LNCaP clone FGC (cell line): ENCODE measurements around the gene CCDC187.

Experiments used
- DNase-seq: peaks from one replicate; pipeline ENCODE4 v3.0.0-alpha.2; 2011; ENCODE audit warnings: low read depth
- H3K4me3 ChIP-seq: 2 replicates; pipeline ENCODE4 v1.5.1; 2011; ENCODE audit warnings: mild to moderate bottlenecking, low read depth, low read length, control low read depth
- TF ChIP-seq, protein P1 (sequence below): IDR thresholded peaks from 2 replicates; pipeline ENCODE4 v1.5.1; 2012; ENCODE audit warnings: mild to moderate bottlenecking; ENCODE audit not compliant: control insufficient read depth, insufficient read depth; ENCODE audit errors: extremely low read depth

CCDC187 gene

DNA sequence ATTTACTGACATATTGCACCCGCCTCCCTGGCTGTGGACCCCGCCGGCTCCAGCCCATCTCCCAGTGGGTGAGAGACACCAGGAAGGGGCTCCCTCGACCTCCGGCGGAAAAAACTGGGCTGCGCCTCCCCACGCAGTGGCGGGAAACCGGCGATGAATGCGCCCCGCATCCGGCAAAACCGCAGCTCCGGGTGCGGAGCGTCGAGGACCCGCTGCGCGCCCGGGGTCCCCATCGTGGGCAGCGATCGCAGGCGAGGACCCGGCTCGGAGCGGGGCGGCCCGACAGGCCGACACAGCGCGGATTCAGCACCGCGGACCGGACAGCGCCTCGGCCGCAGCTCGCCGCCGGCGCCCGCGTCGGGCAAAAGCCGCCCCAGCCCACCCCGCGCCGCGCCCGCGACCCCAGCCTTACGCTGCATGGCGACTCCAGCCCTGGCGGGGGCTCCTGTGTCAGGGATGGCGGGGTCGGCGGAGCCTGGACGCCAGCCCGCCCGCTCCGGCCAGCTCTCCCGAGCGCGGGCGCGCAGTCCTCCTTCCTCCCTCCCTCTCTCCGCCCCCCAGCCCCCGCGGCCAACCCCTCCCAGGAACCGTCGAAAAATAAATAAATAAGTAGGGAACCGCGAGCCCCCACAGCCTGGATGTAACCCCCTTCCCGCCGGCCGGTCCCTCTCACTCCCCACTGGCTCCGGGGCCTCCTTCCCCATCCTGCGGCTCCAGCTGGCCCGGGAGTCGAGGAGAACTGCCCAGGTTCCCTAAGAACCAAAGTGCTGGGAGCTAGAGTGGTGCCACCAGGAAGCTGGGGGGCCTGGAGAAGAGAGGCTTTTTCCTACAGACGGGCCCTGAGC, 102.1 kb downstream of the CCDC187 start:
- TF ChIP-seq, protein P1, sequence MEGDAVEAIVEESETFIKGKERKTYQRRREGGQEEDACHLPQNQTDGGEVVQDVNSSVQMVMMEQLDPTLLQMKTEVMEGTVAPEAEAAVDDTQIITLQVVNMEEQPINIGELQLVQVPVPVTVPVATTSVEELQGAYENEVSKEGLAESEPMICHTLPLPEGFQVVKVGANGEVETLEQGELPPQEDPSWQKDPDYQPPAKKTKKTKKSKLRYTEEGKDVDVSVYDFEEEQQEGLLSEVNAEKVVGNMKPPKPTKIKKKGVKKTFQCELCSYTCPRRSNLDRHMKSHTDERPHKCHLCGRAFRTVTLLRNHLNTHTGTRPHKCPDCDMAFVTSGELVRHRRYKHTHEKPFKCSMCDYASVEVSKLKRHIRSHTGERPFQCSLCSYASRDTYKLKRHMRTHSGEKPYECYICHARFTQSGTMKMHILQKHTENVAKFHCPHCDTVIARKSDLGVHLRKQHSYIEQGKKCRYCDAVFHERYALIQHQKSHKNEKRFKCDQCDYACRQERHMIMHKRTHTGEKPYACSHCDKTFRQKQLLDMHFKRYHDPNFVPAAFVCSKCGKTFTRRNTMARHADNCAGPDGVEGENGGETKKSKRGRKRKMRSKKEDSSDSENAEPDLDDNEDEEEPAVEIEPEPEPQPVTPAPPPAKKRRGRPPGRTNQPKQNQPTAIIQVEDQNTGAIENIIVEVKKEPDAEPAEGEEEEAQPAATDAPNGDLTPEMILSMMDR: no peak
- H3K4me3 ChIP-seq: no peak overlapping the region
- DNase-seq: no peak

DNA sequence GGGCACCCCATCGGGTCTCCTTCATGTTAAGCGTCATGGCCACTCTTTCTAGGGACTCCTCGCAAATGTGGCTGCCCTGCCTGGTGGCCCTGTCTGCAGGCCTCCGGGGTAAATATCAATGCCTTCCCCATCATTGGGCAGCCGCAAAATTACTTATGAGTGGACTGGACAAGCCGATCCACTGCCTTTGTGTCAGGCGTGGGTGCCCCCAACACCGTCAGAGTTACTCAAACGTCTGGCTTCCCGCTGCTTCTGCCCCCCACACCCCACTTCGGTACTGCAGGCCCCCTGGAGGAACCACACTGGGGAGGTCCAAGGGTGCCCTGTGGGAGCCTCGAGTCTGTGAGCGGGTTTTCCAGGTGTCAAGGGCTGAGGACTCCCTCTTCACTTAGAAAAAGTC, 102.7 kb downstream of the CCDC187 start:
- H3K4me3 ChIP-seq: no peak overlapping the region
- no peak for DNase-seq

DNA sequence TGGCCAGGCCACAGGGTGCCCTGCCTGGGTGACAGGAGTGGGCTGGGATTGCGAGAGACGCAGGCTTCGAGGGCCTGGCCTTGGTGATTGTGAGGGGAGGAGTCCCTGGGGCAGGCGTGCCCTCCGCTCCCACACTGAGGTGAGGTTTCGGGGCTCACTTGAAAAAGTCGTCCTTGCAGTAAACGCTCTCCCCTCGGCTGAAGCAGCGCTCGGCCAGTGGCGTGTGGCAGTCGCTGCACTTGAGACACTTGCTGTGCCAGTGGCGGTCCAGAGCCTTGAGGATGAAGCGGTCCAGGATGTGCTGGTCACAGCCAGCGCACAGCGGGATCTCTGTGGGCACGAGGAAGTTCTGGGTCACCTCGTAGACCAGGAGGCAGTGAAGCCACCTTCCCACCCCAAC, 103.5 kb downstream of the CCDC187 start:
- no peak for DNase-seq
- no peak overlapping the region for H3K4me3 ChIP-seq
- TF ChIP-seq, protein P1: no peak

More for the DNA sequence above, 102.7 kb downstream of the CCDC187 start:
- TF ChIP-seq, protein P1: no peak
